Astrocyte of the hippocampus (primary cell): ENCODE data around the gene SALL1.

Source experiments
- DNase-seq: peaks from one replicate; pipeline ENCODE4 v3.0.0; 2011; ENCODE audit warnings: low read depth, low spot score

Gene SALL1

GRCh38 chr16:51156807-51157200, 5.7 kb upstream of the SALL1 start:
- peak; percentile 64 for DNase-seq

GRCh38 chr16:51155820-51156806, 5.0 kb upstream of the SALL1 start:
- peak; percentile 79 for DNase-seq

- peak; percentile 78 for DNase-seq
Measured at GRCh38 chr16:51155199-51155607, 4.1 kb upstream of the SALL1 start.

- DNase-seq: peak; percentile 68
Measured at GRCh38 chr16:51154271-51155171, 3.5 kb upstream of the SALL1 start.

- peak; percentile 70 for DNase-seq
Measured at GRCh38 chr16:51153577-51154031, 2.5 kb upstream of the SALL1 start.

GRCh38 chr16:51152691-51153576, 1.9 kb upstream of the SALL1 start:
- DNase-seq: peak; percentile 74

- peak; percentile 99 for DNase-seq
Measured at GRCh38 chr16:51151961-51152663, 1.0 kb upstream of the SALL1 start.

GRCh38 chr16:51151435-51151960, 428 bp upstream of the SALL1 start:
- DNase-seq: peak; percentile 97

GRCh38 chr16:51150165-51150887, 744 bp downstream of the SALL1 start:
- peak; percentile 57 for DNase-seq

- DNase-seq: peak; percentile 54
Measured at GRCh38 chr16:51149721-51150164, 1.3 kb downstream of the SALL1 start.

GRCh38 chr16:51149251-51149661, 1.8 kb downstream of the SALL1 start:
- DNase-seq: peak; percentile 65

- DNase-seq: no peak
Measured at GRCh38 chr16:51148678-51149228, 2.3 kb downstream of the SALL1 start.

- DNase-seq: peak; percentile 57
Measured at GRCh38 chr16:51147776-51148677, 3.0 kb downstream of the SALL1 start.

GRCh38 chr16:51146256-51146924, 4.7 kb downstream of the SALL1 start:
- peak; percentile 75 for DNase-seq

- peak; percentile 37 for DNase-seq
Measured at GRCh38 chr16:51144203-51144602, 6.9 kb downstream of the SALL1 start.

- peak; percentile 43 for DNase-seq
Measured at GRCh38 chr16:51143196-51143977, 7.7 kb downstream of the SALL1 start.

- DNase-seq: peak; percentile 15
Measured at GRCh38 chr16:51141541-51141940, 9.5 kb downstream of the SALL1 start.
